SH-SY5Y (cell line): ENCODE data around the gene DCBLD1.

Experiments used
- GATA2 ChIP-seq: IDR thresholded peaks from 2 replicates; pipeline ENCODE4 v1.6.1; 2011; ENCODE audit warnings: mild to moderate bottlenecking, low read depth, low read length
- GATA3 ChIP-seq: IDR thresholded peaks from 2 replicates; pipeline ENCODE4 v1.6.1; 2011; ENCODE audit warnings: low read depth, mild to moderate bottlenecking, low read length, moderate library complexity

DNA sequence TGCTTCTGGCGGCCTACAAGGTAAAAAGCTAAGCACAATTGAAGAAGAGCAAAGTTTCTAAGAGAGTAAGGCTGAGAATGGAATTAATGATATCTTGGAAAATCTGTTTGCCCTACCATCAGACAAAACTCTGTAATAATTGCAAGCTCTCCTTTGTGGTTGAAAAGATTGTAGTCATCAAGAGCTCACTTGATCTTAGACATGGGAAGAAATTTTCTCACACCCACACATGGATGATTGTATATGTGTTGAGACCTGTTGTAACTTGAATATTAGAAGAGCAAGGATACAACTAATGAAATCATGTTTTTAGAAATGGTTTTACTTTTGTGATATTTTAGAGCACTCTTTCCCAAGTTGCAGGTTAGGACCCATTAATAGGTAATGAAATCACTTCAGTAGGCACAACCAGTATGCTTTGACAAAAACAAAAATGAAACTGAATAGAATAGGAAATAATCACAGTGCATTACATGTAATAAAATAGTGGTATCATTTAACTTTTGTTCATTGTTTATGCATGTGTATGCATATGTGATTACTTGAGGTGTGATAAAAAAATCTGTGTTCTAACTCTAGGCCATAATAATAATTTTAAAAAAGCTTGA lies 14.0 kb downstream of the DCBLD1 start:
- TF ChIP-seq GATA2 (no peak), GATA3 (no peak)
